ENCODE measurements around the gene CD101.

CD101 gene

GRCh38 chr1:117049857-117050256 lies 48.3 kb downstream of the CD101 start:
- no peak for DNase-seq (ENCODE audit: insufficient read length, low spot score)
- TF ChIP-seq CTCF (IDR thresholded peaks at IDR 0.05; ENCODE audit: insufficient read depth, missing control alignments) = no peak
- FAIRE-seq = no peak

GRCh38 chr1:117051224-117052064 lies 49.9 kb downstream of the CD101 start:
- FAIRE-seq = no peak

GRCh38 chr1:117054068-117054467 lies 52.5 kb downstream of the CD101 start:
- FAIRE-seq (no peak), DNase-seq (ENCODE audit: insufficient read length, low spot score) (no peak)
- TF ChIP-seq CTCF (IDR thresholded peaks at IDR 0.05; ENCODE audit: insufficient read depth, missing control alignments) = no peak

More at GRCh38 chr1:117051224-117052064, 49.9 kb downstream of the CD101 start:
- no peak for DNase-seq (ENCODE audit: insufficient read length, low spot score)
- no peak for TF ChIP-seq CTCF (IDR thresholded peaks at IDR 0.05; ENCODE audit: insufficient read depth, missing control alignments)

GRCh38 chr1:117058810-117059209 lies 57.2 kb downstream of the CD101 start:
- no peak for TF ChIP-seq CTCF (IDR thresholded peaks at IDR 0.05; ENCODE audit: insufficient read depth, missing control alignments)
- no peak for FAIRE-seq
- DNase-seq (ENCODE audit: insufficient read length, low spot score) = no peak

GRCh38 chr1:117059334-117059677 lies 57.7 kb downstream of the CD101 start:
- DNase-seq (ENCODE audit: insufficient read length, low spot score) (no peak), FAIRE-seq (no peak)
- TF ChIP-seq CTCF (IDR thresholded peaks at IDR 0.05; ENCODE audit: insufficient read depth, missing control alignments) = no peak

GRCh38 chr1:117059678-117060440 lies 58.3 kb downstream of the CD101 start, which contains the start of gene TTF2:
TSS of gene TTF2 (plus strand) at chr1:117060326. CDS start at chr1:117060347, 21 bp downstream.
- FAIRE-seq = peak; percentile 29
- peak; percentile 85 for DNase-seq (ENCODE audit: insufficient read length, low spot score)
- no peak for TF ChIP-seq CTCF (IDR thresholded peaks at IDR 0.05; ENCODE audit: insufficient read depth, missing control alignments)

Data from D721Med (cell line).